CD14-positive monocyte (primary cell): ENCODE measurements around the gene MILR1. TPM values are rescaled to one million over a fixed set of nuclear protein-coding genes. Genes with fewer than 3 reads are reported as not detected.

Source experiments
- DNase-seq, 3 donors: peaks; one replicate each; pipeline ENCODE4 v3.0.0-alpha.2; 2011 to 2022
- H2AFZ ChIP-seq: 2 replicates; pipeline ENCODE4 v1.6.0; 2012; ENCODE audit warnings: mild to moderate bottlenecking, low read depth, low read length, inconsistent platforms; ENCODE audit not compliant: insufficient read depth, poor library complexity, severe bottlenecking
- H3K27ac ChIP-seq, 2 donors: 1 replicate in 1 of 2; 2 replicates in 1 of 2; pipeline ENCODE4 v1.5.1; 2012 to 2013; ENCODE audit warnings: low read length in 2 of 2, control low read depth in 1 of 2, inconsistent platforms in 1 of 2, low read depth in 1 of 2, mild to moderate bottlenecking in 1 of 2
- H3K27me3 ChIP-seq, 2 donors: one replicate each; pipeline versions ENCODE4 v1.6.0 to v1.6.1; 2011 to 2013; ENCODE audit warnings: low read length in 2 of 2; ENCODE audit not compliant: control insufficient read depth in 2 of 2, insufficient read depth in 2 of 2
- H3K36me3 ChIP-seq, 2 donors: replicated peaks in 1 of 2; 1 replicate in 1 of 2; 2 replicates in 1 of 2; pipeline versions ENCODE4 v1.5.1 to v1.6.1; 2012 to 2013; ENCODE audit warnings: low read length in 2 of 2, control low read depth in 1 of 2, inconsistent platforms in 1 of 2, mild to moderate bottlenecking in 1 of 2; ENCODE audit not compliant: insufficient read depth in 2 of 2, control insufficient read depth in 1 of 2
- H3K4me1 ChIP-seq, 2 donors: 1 replicate in 1 of 2; 2 replicates in 1 of 2; pipeline versions ENCODE4 v1.5.1 to v1.6.1; 2012 to 2013; ENCODE audit warnings: low read length in 2 of 2, control low read depth in 1 of 2, inconsistent platforms in 1 of 2, mild to moderate bottlenecking in 1 of 2, moderate library complexity in 1 of 2; ENCODE audit not compliant: insufficient read depth in 2 of 2, control insufficient read depth in 1 of 2
- H3K4me2 ChIP-seq: replicated peaks from 2 replicates; pipeline ENCODE3; 2012; ENCODE audit warnings: low read length, moderate library complexity, mild to moderate bottlenecking; ENCODE audit not compliant: poor library complexity, severe bottlenecking; ENCODE audit errors: extremely low read depth
- H3K4me3 ChIP-seq, 3 experiments: fragments of 200-600 bp in 1 of 3; sonication (generic) in 1 of 3; replicated peaks in 1 of 3; 1 replicate in 2 of 3; 2 replicates in 1 of 3; pipeline ENCODE4 v1.5.1; 2011 to 2013; ENCODE audit warnings: low read length in 3 of 3, mild to moderate bottlenecking in 3 of 3, control low read depth in 2 of 3, low read depth in 2 of 3, inconsistent platforms in 1 of 3, moderate library complexity in 1 of 3
- H3K79me2 ChIP-seq: 2 replicates; pipeline ENCODE4 v1.6.0; 2012; ENCODE audit warnings: mild to moderate bottlenecking, control low read depth, inconsistent platforms, low read length, moderate library complexity; ENCODE audit not compliant: insufficient read depth
- H3K9ac ChIP-seq: 2 replicates; pipeline ENCODE4 v1.6.0; 2017; ENCODE audit warnings: low read length, mild to moderate bottlenecking; ENCODE audit not compliant: insufficient read depth, poor library complexity, severe bottlenecking
- H3K9me3 ChIP-seq, 2 donors: replicated peaks in 1 of 2; 1 replicate in 1 of 2; 2 replicates in 1 of 2; pipeline versions ENCODE4 v1.5.1 to v1.6.1; 2012 to 2013; ENCODE audit warnings: low read length in 2 of 2, control low read depth in 1 of 2; ENCODE audit not compliant: control insufficient read depth in 1 of 2, insufficient read depth in 1 of 2
- H4K20me1 ChIP-seq: 2 replicates; pipeline ENCODE4 v1.6.0; 2012; ENCODE audit warnings: mild to moderate bottlenecking, low read length, control low read depth, moderate library complexity; ENCODE audit not compliant: insufficient read depth
- H3K27ac Mint-ChIP-seq, 7 donors: one replicate each; pipeline ENCODE4 v1.8.0; 2020; ENCODE audit warnings: mild to moderate bottlenecking in 7 of 7, mixed read lengths in 7 of 7, moderate library complexity in 6 of 7, inconsistent platforms in 2 of 7
- H3K27me3 Mint-ChIP-seq, 3 donors: one replicate each; pipeline ENCODE4 v1.8.0; 2021 to 2022; ENCODE audit warnings: low read depth in 3 of 3, mild to moderate bottlenecking in 3 of 3, mixed read lengths in 3 of 3, moderate library complexity in 3 of 3, inconsistent platforms in 1 of 3
- H3K36me3 Mint-ChIP-seq, 2 donors: one replicate each; pipeline ENCODE4 v1.8.0; 2020; ENCODE audit warnings: mixed read lengths in 2 of 2, inconsistent platforms in 1 of 2, mild to moderate bottlenecking in 1 of 2
- H3K4me1 Mint-ChIP-seq: one replicate; pipeline ENCODE4 v1.8.0; 2020; ENCODE audit warnings: mild to moderate bottlenecking, mixed read lengths
- H3K4me3 Mint-ChIP-seq, 2 donors: one replicate each; pipeline ENCODE4 v1.8.0; 2020; ENCODE audit warnings: mild to moderate bottlenecking in 2 of 2, mixed read lengths in 2 of 2, moderate library complexity in 1 of 2
- H3K9me3 Mint-ChIP-seq, 7 donors: one replicate each; pipeline ENCODE4 v1.8.0; 2020 to 2022; ENCODE audit warnings: mixed read lengths in 7 of 7, mild to moderate bottlenecking in 6 of 7, moderate library complexity in 6 of 7, inconsistent platforms in 2 of 7
- CTCF ChIP-seq: fragments of 200-600 bp; IDR thresholded peaks from one replicate; pipeline ENCODE4 v1.8.0; 2022; ENCODE audit warnings: antibody characterized with exemption, mild to moderate bottlenecking
- WGBS: methylation state at CpG from one replicate; pipeline ENCODE4 v1.1.5; 2013; ENCODE audit warnings: missing lambda C conversion rate; ENCODE audit not compliant: insufficient coverage; 5-methylcytosine and 5-hydroxymethylcytosine counted together
- intact Hi-C, 2 donors: fragments of 100-400 bp; cut with micrococcal nuclease; formaldehyde crosslinking; loops; one replicate each; pipeline versions ENCODE4 v1.15.0 to v1.15.1; 2023
- polyA plus RNA-seq, 3 donors: library from polyadenylated mRNA; depleted of rRNA in 1 of 3; unstranded in 2 of 3; stranded (reverse) in 1 of 3; fragments of 300-500 nt in 2 of 3; fragments of >200 nt in 1 of 3; fragmentation: Illumina TruSeq in 2 of 3; gene quantifications; 1 replicate in 2 of 3; 2 replicates in 1 of 3; pipeline ENCODE4 v1.2.3, GENCODE V29; 2012 to 2021

MILR1 gene
- polyA plus RNA-seq, 3 donors = 72.0 to 95.2 (median 81.7) TPM

GRCh38 chr17:64496786-64497564, 48.1 kb downstream of the MILR1 start, which contains the start of gene POLG2:
POLG2 (minus strand) TSS chr17:64497054; CDS start chr17:64496968, 86 bp downstream.
- intact Hi-C loops = loop anchor here in 1 of 2 donors (10.0 kb wide), 1 partner anchor 192 kb away; no protein-coding TSS in a partner anchor
- Mint-ChIP-seq H3K4me1 (peaks cover 55% of the 10 kb centered on the region), H3K36me3 (peaks cover 49 to 54% of the 10 kb centered on the region in 2 donors), H3K27ac (peak within 1 kb of the TSS; percentile 96 to 99 (median 98)), H3K4me3 (peak within 1 kb of the TSS; percentile 99 to 100), H3K27me3 (peaks cover 0 to 2% (median 0%) of the 10 kb centered on the region in 3 donors), H3K9me3 (peaks cover 0 to 1% (median 0%) of the 10 kb centered on the region in 7 donors)
- peak within 1 kb of the TSS; percentile 69 for H2AFZ ChIP-seq
- H3K27ac ChIP-seq = peak within 1 kb of the TSS; percentile 90 to 97
- peak within 1 kb of the TSS; percentile 57 to 84 (median 70) for H3K4me3 ChIP-seq
- H4K20me1 ChIP-seq = peaks cover 48% of the 10 kb centered on the region
- WGBS = under 1% methylated on average over 46 of the region's 50 CpGs
- peak; percentile 91 to 94 (median 94) for DNase-seq
- peaks cover 51% of the 10 kb centered on the region in 2 donors for H3K36me3 ChIP-seq
- H3K9ac ChIP-seq = peak within 1 kb of the TSS; percentile 78
- peaks cover 31 to 40% of the 10 kb centered on the region in 2 donors for H3K4me1 ChIP-seq
- H3K4me2 ChIP-seq = peak within 1 kb of the TSS; percentile 85
- peaks cover 83% of the 10 kb centered on the region for H3K79me2 ChIP-seq
- no peaks in the 10 kb centered on the region for H3K27me3 ChIP-seq
- no peaks in the 10 kb centered on the region for H3K9me3 ChIP-seq
- TF ChIP-seq CTCF = peak; percentile 61

GRCh38 chr17:64497565-64498035, 48.7 kb downstream of the MILR1 start:
- H3K4me1 ChIP-seq = peaks cover 31 to 40% of the 10 kb centered on the region in 2 donors
- peaks cover 54 to 58% of the 10 kb centered on the region in 2 donors for H3K36me3 Mint-ChIP-seq

More at GRCh38 chr17:64497565-64498035, 48.7 kb downstream of the MILR1 start:
- peaks cover 0 to 1% (median 0%) of the 10 kb centered on the region in 7 donors for H3K9me3 Mint-ChIP-seq
- H3K4me1 Mint-ChIP-seq = peaks cover 58% of the 10 kb centered on the region
- Histone ChIP-seq H3K4me3 (peak overlapping the region; percentile 57 to 84 (median 70)), H3K27ac (peak overlapping the region; percentile 90 to 97), H3K79me2 (peaks cover 83% of the 10 kb centered on the region), H4K20me1 (peaks cover 54% of the 10 kb centered on the region), H2AFZ (no peak overlapping the region), H3K4me2 (peak overlapping the region; percentile 85), H3K36me3 (peaks cover 53 to 54% of the 10 kb centered on the region in 2 donors), H3K27me3 (no peaks in the 10 kb centered on the region), H3K9me3 (no peaks in the 10 kb centered on the region), H3K9ac (peak overlapping the region; percentile 78)
- peak overlapping the region; percentile 99 to 100 for H3K4me3 Mint-ChIP-seq
- 25% methylated on average over 2 of the region's 4 CpGs for WGBS
- intact Hi-C loops = loop anchor here in 1 of 2 donors (10.0 kb wide), 1 partner anchor 193 kb away; no protein-coding TSS in a partner anchor
- peaks cover 0 to 2% (median 0%) of the 10 kb centered on the region in 3 donors for H3K27me3 Mint-ChIP-seq
- peak overlapping the region; percentile 96 to 99 (median 98) for H3K27ac Mint-ChIP-seq
- peak in 1 of 3 donors; percentile 33 for DNase-seq
- peak; percentile 10 for TF ChIP-seq CTCF
